ENCODE measurements around the gene TEX38. TPM values are rescaled to one million over a fixed set of nuclear protein-coding genes. Genes with fewer than 3 reads are reported as not detected.

TEX38 gene
- total RNA-seq, 1 donor from 2014 or later: not detected

DNA sequence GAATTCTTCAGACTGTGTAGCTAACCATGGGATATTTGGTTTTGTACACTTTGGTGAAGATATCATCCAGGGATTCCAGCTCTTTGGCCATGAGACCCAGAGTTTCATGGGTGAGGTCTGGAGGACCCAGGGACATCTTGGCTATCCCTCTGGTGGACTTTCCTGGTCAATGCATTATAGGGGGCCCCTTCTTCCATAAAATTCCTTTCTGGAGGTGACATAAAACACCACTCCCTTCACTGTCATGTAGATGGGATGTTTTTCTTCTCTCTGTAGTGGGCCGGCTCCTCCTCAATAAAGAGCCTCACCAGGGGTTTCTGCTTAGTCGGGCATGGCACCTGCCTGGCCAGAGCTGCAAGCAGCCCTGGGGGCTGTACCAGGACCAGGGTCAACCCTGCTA, 5.7 kb upstream of the TEX38 start:
- Mint-ChIP-seq H3K27ac (ENCODE audit: unreplicated experiment) (no peak overlapping the region), H3K36me3 (ENCODE audit: unreplicated experiment) (peaks cover 11% of the 10 kb centered on the region), H3K9me3 (ENCODE audit: unreplicated experiment) (no peaks in the 10 kb centered on the region), H3K27me3 (ENCODE audit: unreplicated experiment) (no peaks in the 10 kb centered on the region), H3K4me1 (ENCODE audit: unreplicated experiment) (peaks cover 12% of the 10 kb centered on the region), H3K4me3 (ENCODE audit: unreplicated experiment) (no peak overlapping the region)
- DNase-seq (ENCODE audit: extremely low spot score, unreplicated experiment): no peak
- TF ChIP-seq, protein P1, sequence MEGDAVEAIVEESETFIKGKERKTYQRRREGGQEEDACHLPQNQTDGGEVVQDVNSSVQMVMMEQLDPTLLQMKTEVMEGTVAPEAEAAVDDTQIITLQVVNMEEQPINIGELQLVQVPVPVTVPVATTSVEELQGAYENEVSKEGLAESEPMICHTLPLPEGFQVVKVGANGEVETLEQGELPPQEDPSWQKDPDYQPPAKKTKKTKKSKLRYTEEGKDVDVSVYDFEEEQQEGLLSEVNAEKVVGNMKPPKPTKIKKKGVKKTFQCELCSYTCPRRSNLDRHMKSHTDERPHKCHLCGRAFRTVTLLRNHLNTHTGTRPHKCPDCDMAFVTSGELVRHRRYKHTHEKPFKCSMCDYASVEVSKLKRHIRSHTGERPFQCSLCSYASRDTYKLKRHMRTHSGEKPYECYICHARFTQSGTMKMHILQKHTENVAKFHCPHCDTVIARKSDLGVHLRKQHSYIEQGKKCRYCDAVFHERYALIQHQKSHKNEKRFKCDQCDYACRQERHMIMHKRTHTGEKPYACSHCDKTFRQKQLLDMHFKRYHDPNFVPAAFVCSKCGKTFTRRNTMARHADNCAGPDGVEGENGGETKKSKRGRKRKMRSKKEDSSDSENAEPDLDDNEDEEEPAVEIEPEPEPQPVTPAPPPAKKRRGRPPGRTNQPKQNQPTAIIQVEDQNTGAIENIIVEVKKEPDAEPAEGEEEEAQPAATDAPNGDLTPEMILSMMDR (IDR thresholded peaks at IDR 0.05): no peak

DNA sequence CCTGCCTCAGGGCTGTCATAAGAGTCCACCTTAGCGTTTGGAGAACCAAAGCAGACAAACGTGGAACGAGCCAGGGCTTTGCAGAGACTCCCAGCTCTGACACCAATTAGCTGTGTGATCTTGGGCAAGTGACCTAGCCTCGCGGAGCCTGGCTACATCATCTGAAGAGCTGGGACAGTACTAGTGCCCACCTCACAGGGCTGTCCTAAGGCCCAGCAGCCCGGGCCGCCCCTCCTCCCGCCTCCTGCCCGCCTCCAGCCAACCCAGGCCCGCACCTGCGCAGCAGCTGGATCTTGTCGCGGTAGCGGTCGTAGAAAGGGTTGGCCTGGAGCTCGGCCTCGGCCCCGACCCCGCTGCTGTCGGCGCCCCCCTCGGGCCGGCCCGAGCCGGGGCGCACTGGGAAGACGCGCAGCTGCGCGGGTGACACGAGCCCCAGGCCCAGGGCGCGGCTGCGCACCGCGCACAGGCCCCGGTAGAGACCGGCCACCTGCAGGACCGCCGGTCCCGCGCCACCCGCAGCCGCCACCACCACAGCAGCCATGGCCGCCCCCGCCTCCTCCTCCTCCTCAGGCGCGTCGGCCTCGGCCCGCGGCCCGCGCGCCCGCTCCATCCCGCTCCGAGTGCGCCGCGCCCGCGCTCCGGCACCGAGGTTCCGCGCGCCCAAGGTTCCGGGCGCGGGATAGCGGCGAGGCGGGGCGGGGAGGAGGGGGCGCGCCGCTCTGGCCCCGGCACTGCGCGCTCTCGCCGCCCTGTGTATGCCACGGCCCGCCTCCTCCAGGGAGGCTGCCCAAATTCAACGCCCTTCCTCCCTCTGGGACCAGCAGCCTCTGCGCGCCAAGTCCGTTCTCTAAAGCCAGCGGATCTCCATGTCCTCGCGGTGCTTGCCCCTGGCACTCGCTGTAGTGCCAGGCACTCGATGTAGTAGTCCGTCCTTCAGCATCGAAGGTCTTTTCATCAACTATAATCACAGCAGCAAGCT, 3.6 kb upstream of the TEX38 start, which contains the start of gene ATPAF1:
Gene ATPAF1, minus strand, starts transcription at position 583 of the 979 bp plus-strand sequence. Its CDS starts 42 bp downstream, at position 541.
- DNase-seq (ENCODE audit: extremely low spot score, unreplicated experiment): peak; percentile 89
- Mint-ChIP-seq H3K4me3 (ENCODE audit: unreplicated experiment) (peak within 1 kb of the TSS; percentile 78), H3K27me3 (ENCODE audit: unreplicated experiment) (no peaks in the 10 kb centered on the region), H3K36me3 (ENCODE audit: unreplicated experiment) (peaks cover 11% of the 10 kb centered on the region), H3K27ac (ENCODE audit: unreplicated experiment) (peak within 1 kb of the TSS; percentile 55), H3K4me1 (ENCODE audit: unreplicated experiment) (peaks cover 12% of the 10 kb centered on the region), H3K9me3 (ENCODE audit: unreplicated experiment) (no peaks in the 10 kb centered on the region)
- TF ChIP-seq, protein P1 (IDR thresholded peaks at IDR 0.05): no peak

DNA sequence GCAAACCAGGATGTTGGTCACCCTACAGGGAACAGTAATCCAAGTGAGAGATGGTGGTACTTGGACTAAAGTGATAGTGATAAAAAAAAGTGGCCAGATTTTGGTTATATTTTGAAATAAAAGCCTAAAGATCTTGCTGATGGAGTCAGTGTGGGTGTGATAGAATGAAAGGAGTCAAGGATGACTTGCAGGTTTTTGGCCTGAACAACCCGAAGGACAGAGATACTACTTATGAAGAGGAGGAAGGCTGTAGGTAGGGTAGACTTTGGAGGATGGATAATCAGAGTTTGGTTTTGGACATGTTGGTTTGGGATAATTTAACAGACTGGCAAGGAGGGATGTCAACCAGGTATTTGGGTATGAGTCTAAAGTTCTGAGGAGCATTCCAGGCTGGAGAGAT, 1.5 kb upstream of the TEX38 start:
- no peak for DNase-seq (ENCODE audit: extremely low spot score, unreplicated experiment)
- H3K36me3 Mint-ChIP-seq (ENCODE audit: unreplicated experiment): peaks cover 5% of the 10 kb centered on the region
- H3K4me3 Mint-ChIP-seq (ENCODE audit: unreplicated experiment): no peak overlapping the region
- no peaks in the 10 kb centered on the region for H3K27me3 Mint-ChIP-seq (ENCODE audit: unreplicated experiment)
- TF ChIP-seq, protein P1 (IDR thresholded peaks at IDR 0.05): no peak
- peaks cover 12% of the 10 kb centered on the region for H3K4me1 Mint-ChIP-seq (ENCODE audit: unreplicated experiment)
- no peaks in the 10 kb centered on the region for H3K9me3 Mint-ChIP-seq (ENCODE audit: unreplicated experiment)
- no peak overlapping the region for H3K27ac Mint-ChIP-seq (ENCODE audit: unreplicated experiment)

DNA sequence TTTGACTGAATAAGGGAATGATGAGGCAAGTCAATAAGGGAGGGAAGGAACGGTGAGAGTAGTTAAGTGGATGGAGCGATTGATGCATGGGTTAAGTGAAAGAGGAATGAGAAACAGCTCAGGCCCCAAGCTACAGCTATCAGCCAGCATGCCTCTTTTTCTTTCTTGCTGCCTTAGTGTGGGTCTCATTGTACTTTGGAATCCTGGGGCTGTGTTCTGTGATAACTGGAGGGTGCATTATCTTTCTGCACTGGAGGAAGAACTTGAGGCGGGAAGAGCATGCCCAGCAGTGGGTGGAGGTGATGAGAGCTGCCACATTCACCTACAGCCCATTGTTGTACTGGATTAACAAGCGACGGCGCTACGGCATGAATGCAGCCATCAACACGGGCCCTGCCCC, 1.0 kb downstream of the TEX38 start:
- no peak overlapping the region for H3K27ac Mint-ChIP-seq (ENCODE audit: unreplicated experiment)
- H3K36me3 Mint-ChIP-seq (ENCODE audit: unreplicated experiment): peaks cover 12% of the 10 kb centered on the region
- no peak overlapping the region for H3K4me3 Mint-ChIP-seq (ENCODE audit: unreplicated experiment)
- no peaks in the 10 kb centered on the region for H3K9me3 Mint-ChIP-seq (ENCODE audit: unreplicated experiment)
- no peaks in the 10 kb centered on the region for H3K4me1 Mint-ChIP-seq (ENCODE audit: unreplicated experiment)
- no peaks in the 10 kb centered on the region for H3K27me3 Mint-ChIP-seq (ENCODE audit: unreplicated experiment)
- no peak for DNase-seq (ENCODE audit: extremely low spot score, unreplicated experiment)
- TF ChIP-seq, protein P1 (IDR thresholded peaks at IDR 0.05): no peak

DNA sequence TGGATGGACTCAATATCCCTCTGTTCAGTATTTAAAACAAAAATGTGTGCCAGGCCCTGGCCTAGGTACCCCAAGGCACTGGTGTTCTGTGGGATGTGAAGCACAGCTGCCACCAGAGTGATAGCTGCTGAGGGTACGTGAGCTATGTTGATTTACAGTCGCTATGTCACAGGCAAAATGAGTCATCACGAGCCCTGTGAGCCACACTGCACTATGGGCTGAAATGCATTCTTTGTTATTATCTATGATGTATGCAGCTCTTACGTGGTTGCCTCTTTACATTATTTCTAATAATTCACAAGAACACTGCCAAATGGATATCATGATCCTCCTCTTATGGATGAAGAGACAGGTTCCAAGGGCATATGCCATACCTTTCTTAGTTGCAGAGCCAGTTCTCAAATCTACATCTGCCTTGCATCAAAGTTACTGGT, 2.1 kb downstream of the TEX38 start:
- Mint-ChIP-seq H3K27ac (ENCODE audit: unreplicated experiment) (no peak overlapping the region), H3K36me3 (ENCODE audit: unreplicated experiment) (peaks cover 21% of the 10 kb centered on the region), H3K27me3 (ENCODE audit: unreplicated experiment) (no peaks in the 10 kb centered on the region), H3K4me3 (ENCODE audit: unreplicated experiment) (no peak overlapping the region), H3K4me1 (ENCODE audit: unreplicated experiment) (no peaks in the 10 kb centered on the region), H3K9me3 (ENCODE audit: unreplicated experiment) (no peaks in the 10 kb centered on the region)
- TF ChIP-seq, protein P1 (IDR thresholded peaks at IDR 0.05): no peak
- no peak for DNase-seq (ENCODE audit: extremely low spot score, unreplicated experiment)
